Epithelial cell of esophagus (primary cell): ENCODE measurements around the gene CDH4.
"Not testable (repeated sequence)": the region's sequence is repeated elsewhere in the genome, so short reads cannot be mapped to it uniquely, and the experiment has no call there.

Experiments
- DNase-seq: peaks from one replicate; pipeline ENCODE4 v3.0.0; 2010; ENCODE audit warnings: low read depth
- H3K4me3 ChIP-seq: 2 replicates; pipeline ENCODE4 v1.5.1; 2011; ENCODE audit warnings: mild to moderate bottlenecking, low read length, control low read depth
- TF ChIP-seq, protein P1 (sequence below): IDR thresholded peaks from 2 replicates; pipeline ENCODE4 v1.5.1; 2011; ENCODE audit warnings: low read depth, mild to moderate bottlenecking, low read length, control low read depth, inconsistent platforms; ENCODE audit not compliant: insufficient read depth; ENCODE audit errors: missing control alignments

Gene CDH4

DNA sequence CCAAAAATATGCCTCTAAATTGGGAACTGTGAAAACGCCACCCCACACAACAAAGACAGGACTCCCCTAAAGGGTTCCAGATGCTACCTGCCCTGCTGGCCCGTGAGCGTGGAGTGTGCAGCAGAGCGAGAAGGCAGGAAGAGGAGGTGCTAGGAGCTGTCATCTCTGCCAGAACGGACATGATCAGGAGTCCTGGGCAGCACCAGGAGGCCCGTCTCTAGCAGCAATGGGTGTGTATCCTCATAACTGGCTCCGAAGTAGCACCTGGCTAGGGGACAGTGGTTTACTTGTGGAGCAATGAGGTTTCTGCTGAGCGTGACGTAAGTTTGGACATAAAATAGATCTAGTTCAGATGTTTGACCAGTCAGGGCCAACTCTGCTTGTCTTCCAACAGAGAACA is 226.0 kb downstream of the CDH4 start:
- H3K4me3 ChIP-seq = no peak overlapping the region
- no peak for DNase-seq
- TF ChIP-seq, protein P1, sequence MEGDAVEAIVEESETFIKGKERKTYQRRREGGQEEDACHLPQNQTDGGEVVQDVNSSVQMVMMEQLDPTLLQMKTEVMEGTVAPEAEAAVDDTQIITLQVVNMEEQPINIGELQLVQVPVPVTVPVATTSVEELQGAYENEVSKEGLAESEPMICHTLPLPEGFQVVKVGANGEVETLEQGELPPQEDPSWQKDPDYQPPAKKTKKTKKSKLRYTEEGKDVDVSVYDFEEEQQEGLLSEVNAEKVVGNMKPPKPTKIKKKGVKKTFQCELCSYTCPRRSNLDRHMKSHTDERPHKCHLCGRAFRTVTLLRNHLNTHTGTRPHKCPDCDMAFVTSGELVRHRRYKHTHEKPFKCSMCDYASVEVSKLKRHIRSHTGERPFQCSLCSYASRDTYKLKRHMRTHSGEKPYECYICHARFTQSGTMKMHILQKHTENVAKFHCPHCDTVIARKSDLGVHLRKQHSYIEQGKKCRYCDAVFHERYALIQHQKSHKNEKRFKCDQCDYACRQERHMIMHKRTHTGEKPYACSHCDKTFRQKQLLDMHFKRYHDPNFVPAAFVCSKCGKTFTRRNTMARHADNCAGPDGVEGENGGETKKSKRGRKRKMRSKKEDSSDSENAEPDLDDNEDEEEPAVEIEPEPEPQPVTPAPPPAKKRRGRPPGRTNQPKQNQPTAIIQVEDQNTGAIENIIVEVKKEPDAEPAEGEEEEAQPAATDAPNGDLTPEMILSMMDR = no peak

DNA sequence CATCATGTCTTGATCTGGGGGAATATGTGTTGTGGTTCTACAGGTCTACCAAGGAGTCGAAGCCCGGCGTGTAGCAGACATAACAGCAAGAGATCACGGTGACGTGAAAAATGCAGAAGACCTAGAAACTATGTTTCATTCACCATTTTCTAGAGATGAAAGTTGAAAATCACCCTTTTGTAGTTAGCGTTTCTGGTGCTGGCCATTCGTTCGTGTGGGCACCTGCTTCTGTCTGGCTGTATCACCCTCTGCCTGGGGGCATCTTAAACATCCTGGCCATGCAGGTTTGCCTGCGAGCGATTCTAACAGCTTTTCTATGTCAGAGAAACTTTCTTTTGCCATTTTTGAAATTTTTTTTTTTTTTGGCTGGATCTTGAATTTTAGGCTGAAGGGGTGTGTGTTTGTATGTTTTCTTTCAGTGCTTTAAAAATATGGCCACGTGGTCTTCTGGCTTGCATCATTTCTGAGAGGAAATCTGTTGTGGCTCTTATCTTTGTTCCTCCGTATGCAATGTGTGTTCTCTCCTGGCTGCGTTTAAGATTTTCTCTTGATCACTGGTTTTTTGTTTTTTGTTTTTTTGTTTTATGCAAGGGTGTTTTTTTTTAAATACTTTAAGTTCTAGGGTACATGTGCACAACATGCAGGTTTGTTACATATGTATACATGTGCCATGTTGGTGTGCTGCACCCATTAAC is 226.7 kb downstream of the CDH4 start:
- H3K4me3 ChIP-seq = no peak overlapping the region
- TF ChIP-seq, protein P1 = no peak
- no peak for DNase-seq

DNA sequence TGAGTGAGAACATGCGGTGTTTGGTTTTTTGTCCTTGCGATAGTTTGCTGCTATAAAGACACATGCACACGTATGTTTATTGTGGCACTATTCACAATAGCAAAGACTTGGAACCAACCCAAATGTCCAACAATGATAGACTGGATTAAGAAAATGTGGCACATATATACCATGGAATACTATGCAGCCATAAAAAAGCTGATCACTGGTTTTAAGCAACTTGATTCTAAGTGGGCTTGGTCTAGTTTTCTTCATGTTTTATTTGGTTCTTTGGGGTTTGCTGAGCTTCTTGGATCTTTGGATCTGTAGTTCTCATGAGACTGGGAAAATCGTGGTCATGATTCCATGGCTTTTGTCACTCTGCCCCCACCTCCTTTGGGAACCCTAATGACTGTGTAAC is 227.4 kb downstream of the CDH4 start:
- H3K4me3 ChIP-seq = not testable (repeated sequence)

DNA sequence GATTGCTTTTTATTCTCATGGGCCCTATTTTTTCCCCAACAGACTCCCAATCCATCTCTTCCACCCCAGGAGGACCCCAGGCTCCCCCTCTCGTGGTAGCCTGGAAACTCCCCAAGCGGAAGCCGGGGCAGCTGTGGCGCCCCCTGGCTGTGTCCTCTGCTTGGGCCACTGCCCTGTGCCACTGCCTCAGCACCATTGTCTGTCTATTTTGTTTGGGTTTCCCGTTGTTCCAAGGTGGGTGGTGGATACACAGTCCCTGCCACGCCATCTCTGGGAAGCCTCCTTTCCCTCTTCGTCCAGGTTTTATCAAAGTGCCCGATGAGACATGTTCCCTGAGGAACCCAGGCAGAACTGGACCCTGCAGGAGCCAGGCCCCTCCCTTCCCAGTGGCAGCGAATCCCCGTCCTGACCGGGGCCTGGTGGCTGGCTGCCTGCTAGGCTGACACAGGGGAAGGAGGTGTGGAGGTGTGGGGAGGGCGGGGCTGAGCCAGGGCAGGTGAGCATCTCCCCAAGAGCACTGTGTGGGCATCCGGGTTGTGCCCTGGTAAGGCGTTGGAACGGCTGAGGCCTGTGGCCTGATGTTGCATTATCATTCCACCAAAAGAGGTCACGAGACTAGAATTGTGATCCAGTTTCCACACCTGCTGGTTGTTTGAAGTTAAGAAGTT is 228.2 kb downstream of the CDH4 start:
- TF ChIP-seq, protein P1 = no peak

More for the DNA sequence above, 227.4 kb downstream of the CDH4 start:
- DNase-seq = not testable (repeated sequence)

DNA sequence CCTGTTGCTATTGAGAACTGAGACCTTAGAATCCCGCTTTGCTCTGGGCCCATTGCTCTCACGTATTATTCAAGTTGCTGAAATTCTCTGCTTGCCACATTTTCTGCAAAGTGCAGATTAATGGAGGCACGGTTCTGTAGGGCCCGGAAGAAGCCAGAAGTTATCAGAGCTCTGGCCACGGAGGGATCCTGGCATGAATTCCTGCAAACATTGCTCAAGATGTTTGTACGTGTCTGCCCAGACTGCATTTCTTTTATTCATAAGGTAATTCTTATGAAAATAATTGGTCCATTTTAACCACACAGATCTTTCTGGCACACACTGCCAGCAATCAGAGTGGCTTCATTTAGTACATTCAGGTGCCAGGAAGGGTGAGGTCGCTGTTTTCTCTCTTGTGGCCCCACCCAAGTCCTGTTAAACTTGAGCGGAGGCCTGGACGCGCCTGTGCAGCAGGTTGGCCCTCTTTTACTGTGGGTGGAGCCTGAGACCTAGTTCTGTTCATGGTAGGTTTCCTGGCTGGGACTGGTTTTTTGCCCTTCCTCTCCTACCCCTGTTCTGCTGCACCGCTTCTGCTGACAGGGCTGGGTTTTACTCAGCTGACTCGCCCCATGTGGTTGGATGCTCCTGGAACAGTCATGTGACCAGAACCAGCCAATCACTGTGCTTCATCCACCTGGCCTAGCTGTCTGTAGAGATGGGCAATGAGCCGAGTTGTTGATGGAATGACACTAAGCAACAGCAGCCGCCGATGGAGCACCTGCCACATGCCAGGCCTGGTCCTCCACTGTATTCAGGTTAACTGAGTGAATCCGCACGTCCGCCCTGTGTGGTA is 230.2 kb downstream of the CDH4 start:
- DNase-seq = peak; percentile 81
- H3K4me3 ChIP-seq = no peak overlapping the region
- TF ChIP-seq, protein P1 = no peak

More for the DNA sequence above, 228.2 kb downstream of the CDH4 start:
- DNase-seq = no peak
- H3K4me3 ChIP-seq = no peak overlapping the region

DNA sequence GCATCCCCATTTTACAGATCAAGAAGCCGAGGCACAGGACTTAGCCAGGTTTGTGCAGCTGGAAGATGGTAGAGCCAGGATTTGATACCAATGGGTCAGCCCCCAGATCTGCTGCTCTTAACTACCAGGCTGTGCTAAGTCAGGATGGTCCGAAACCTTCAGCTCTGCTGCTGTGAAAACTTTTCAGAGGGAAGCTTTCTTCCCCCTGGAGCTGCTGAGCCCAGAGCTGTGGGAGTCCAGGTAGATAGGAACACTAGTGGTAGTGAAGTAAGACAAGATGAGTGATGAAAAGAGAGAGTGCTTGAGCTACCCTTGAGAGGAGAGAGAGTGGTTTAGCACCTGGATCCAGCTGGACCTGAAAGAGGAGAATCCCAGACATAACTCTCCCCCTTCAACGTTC is 230.8 kb downstream of the CDH4 start:
- no peak for DNase-seq
- TF ChIP-seq, protein P1 = no peak
- H3K4me3 ChIP-seq = no peak overlapping the region
